Measurements from ENCODE around the gene KLHDC9. TPM values are rescaled to one million over a fixed set of nuclear protein-coding genes. Genes with fewer than 3 reads are reported as not detected.

KLHDC9 gene
- total and polyA plus RNA-seq, 9 of the 15 experiments (the other 6 are each of a cell fraction or from before 2014, with no cell fraction given): not detected

DNA sequence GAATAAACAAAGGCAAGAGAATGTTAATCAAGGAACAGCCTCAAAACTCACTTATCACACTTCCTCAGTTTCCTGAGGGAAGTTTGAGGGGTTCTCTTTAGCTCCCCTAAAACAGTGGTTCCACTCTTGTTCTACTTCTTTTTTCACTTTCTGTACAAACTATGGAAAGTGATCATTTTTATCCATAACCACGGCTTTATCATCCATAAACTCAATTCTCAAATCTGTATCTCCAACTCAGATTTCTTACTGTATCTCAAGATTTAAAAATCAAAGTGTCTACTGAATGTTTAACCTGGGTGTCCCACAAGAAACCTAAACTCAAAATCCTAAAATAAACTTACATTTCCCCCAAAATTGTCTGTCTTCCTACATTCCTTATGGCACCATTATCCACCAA lies 15.8 kb downstream of the KLHDC9 start:
- peaks cover 70% of the 10 kb centered on the region for H3K36me3 ChIP-seq (ENCODE audit: control insufficient read depth, insufficient read depth, low read length)
- H2AFZ ChIP-seq (ENCODE audit: low read depth, low read length): no peak overlapping the region
- no peaks in the 10 kb centered on the region; a peak in 1 of 5 replicates for H3K27me3 ChIP-seq (ENCODE audit: control insufficient read depth in 2 of 2, insufficient read depth in 2 of 2, low read length in 2 of 2)
- H3K27ac ChIP-seq (ENCODE audit: extremely low read depth, low read depth, low read length): no peak overlapping the region
- no peaks in the 10 kb centered on the region; the same call in 1 of the 2 replicates for H4K20me1 ChIP-seq (replicated peaks; ENCODE audit: control insufficient read depth, insufficient read depth, low read length)
- peaks cover 98% of the 10 kb centered on the region for H3K79me2 ChIP-seq (ENCODE audit: control insufficient read depth, insufficient read depth, low read length)
- no peaks in the 10 kb centered on the region for H3K9me1 ChIP-seq (ENCODE audit: control insufficient read depth, insufficient read depth, low read length)
- H3K4me1 ChIP-seq (replicated peaks in 1 of 2; ENCODE audit: control insufficient read depth in 2 of 2, insufficient read depth in 2 of 2, low read length in 2 of 2): peaks cover 19 to 33% of the 10 kb centered on the region in 2 experiments
- no peak for FAIRE-seq
- 65% methylated on average over 1 of the region's 1 CpG for WGBS (ENCODE audit: insufficient coverage, low coverage, missing lambda C conversion rate)
- BruUV-seq (replicated peaks): no TSS peak
- no peak overlapping the region for H3K4me2 ChIP-seq (ENCODE audit: insufficient read depth, low read length)
- no peaks in the 10 kb centered on the region for H3K9me3 ChIP-seq (replicated peaks; ENCODE audit: control insufficient read depth, insufficient read depth, low read depth, low read length)
- no peak for DNase-seq (ENCODE audit: extremely low read depth in 1 of 4, low spot score in 3 of 4)
- no peak overlapping the region for H3K9ac ChIP-seq (ENCODE audit: insufficient read depth in 1 of 2, low read depth in 2 of 2, low read length in 2 of 2)
- no peak for ATAC-seq
- H3K4me3 ChIP-seq: no peak overlapping the region
- in situ Hi-C loops (cut with MboI): no loop called here
- intact Hi-C loops (cut with micrococcal nuclease): no loop called here
- ChIA-PET POLR2A (interaction anchor here (1.7 kb wide), 1 partner anchor 19 kb away, joined by 4 read pairs; the partner anchor contains the start of gene DEDD), CTCF (ENCODE audit: low intra/inter-chr PET ratio) (no interaction called here)
- TF ChIP-seq ZNF274 (IDR thresholded peaks at IDR 0.05; ENCODE audit: borderline replicate concordance, low read depth, low read length) (no peak), KDM1A (IDR thresholded peaks at IDR 0.05) (peak; percentile 51 to 59; a peak in 3 of 4 replicates), DIDO1 (tag; IDR thresholded peaks at IDR 0.05; ENCODE audit: low read depth) (no peak)

DNA sequence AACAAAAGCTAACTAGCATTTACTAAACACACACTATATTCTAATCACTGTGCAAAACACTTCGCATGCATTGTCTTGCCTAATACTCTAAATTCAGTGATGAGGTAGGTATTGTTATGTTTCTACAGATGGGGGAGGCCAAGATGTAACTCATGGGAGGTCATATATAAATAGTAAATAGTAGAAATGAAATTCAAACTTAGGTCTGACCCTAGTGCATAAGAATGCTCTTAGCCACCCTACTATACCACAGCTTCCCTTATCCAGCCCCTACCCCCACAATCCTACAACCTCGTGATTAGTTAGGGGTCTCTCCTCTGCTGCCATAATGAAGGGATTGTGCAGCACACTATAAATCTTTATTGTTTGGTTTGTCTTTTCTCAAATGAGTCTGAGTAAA lies 16.4 kb downstream of the KLHDC9 start:
- no peak overlapping the region for H3K4me2 ChIP-seq (ENCODE audit: insufficient read depth, low read length)
- in situ Hi-C loops (cut with MboI): no loop called here

More for the DNA sequence above, 16.4 kb downstream of the KLHDC9 start:
- intact Hi-C loops (cut with micrococcal nuclease): no loop called here
- Histone ChIP-seq H3K36me3 (ENCODE audit: control insufficient read depth, insufficient read depth, low read length) (peaks cover 69% of the 10 kb centered on the region), H3K4me1 (replicated peaks in 1 of 2; ENCODE audit: control insufficient read depth in 2 of 2, insufficient read depth in 2 of 2, low read length in 2 of 2) (peaks cover 25 to 39% of the 10 kb centered on the region in 2 experiments), H3K4me3 (no peak overlapping the region), H3K27me3 (ENCODE audit: control insufficient read depth in 2 of 2, insufficient read depth in 2 of 2, low read length in 2 of 2) (no peaks in the 10 kb centered on the region; a peak in 1 of 5 replicates), H3K9me3 (replicated peaks; ENCODE audit: control insufficient read depth, insufficient read depth, low read depth, low read length) (no peaks in the 10 kb centered on the region), H2AFZ (ENCODE audit: low read depth, low read length) (no peak overlapping the region), H4K20me1 (replicated peaks; ENCODE audit: control insufficient read depth, insufficient read depth, low read length) (no peaks in the 10 kb centered on the region; the same call in 1 of the 2 replicates), H3K27ac (ENCODE audit: extremely low read depth, low read depth, low read length) (0 out of 3 replicates have a peak overlapping the region, but pooled peaks have one; percentile 28), H3K9ac (ENCODE audit: insufficient read depth in 1 of 2, low read depth in 2 of 2, low read length in 2 of 2) (no peak overlapping the region; a peak in 1 of 4 replicates), H3K9me1 (ENCODE audit: control insufficient read depth, insufficient read depth, low read length) (no peaks in the 10 kb centered on the region), H3K79me2 (ENCODE audit: control insufficient read depth, insufficient read depth, low read length) (peaks cover 98% of the 10 kb centered on the region)
- BruUV-seq (replicated peaks): no TSS peak
- DNase-seq (ENCODE audit: extremely low read depth in 1 of 4, low spot score in 3 of 4): no peak
- POLR2A ChIA-PET: interaction anchor here (0.7 to 5.3 kb wide), 4 partner anchors 12 to 270 kb away, joined by 3 to 39 read pairs (median 4); partner anchors contain the start of gene DEDD
- no peak for FAIRE-seq
- 60% methylated on average over 2 of the region's 2 CpGs for WGBS (ENCODE audit: insufficient coverage, low coverage, missing lambda C conversion rate)
- CTCF ChIA-PET (ENCODE audit: low intra/inter-chr PET ratio): no interaction called here
- no peak for TF ChIP-seq MCM3 (IDR thresholded peaks at IDR 0.05)
- no peak for TF ChIP-seq ELF2 (CRISPR knock-in tag; IDR thresholded peaks at IDR 0.05)
- TF ChIP-seq PHTF2 (CRISPR knock-in tag; IDR thresholded peaks at IDR 0.05): no peak
- TF ChIP-seq SOX6 (IDR thresholded peaks at IDR 0.05): no peak
- no peak for TF ChIP-seq CEBPB (tag; IDR thresholded peaks at IDR 0.05)
- no peak for TF ChIP-seq TEAD1 (CRISPR knock-in tag; IDR thresholded peaks at IDR 0.05)
- no peak for TF ChIP-seq ZNF133 (CRISPR knock-in tag; IDR thresholded peaks at IDR 0.05)
- no peak for TF ChIP-seq NFRKB (IDR thresholded peaks at IDR 0.05; ENCODE audit: low read depth)
- TF ChIP-seq, protein P1, sequence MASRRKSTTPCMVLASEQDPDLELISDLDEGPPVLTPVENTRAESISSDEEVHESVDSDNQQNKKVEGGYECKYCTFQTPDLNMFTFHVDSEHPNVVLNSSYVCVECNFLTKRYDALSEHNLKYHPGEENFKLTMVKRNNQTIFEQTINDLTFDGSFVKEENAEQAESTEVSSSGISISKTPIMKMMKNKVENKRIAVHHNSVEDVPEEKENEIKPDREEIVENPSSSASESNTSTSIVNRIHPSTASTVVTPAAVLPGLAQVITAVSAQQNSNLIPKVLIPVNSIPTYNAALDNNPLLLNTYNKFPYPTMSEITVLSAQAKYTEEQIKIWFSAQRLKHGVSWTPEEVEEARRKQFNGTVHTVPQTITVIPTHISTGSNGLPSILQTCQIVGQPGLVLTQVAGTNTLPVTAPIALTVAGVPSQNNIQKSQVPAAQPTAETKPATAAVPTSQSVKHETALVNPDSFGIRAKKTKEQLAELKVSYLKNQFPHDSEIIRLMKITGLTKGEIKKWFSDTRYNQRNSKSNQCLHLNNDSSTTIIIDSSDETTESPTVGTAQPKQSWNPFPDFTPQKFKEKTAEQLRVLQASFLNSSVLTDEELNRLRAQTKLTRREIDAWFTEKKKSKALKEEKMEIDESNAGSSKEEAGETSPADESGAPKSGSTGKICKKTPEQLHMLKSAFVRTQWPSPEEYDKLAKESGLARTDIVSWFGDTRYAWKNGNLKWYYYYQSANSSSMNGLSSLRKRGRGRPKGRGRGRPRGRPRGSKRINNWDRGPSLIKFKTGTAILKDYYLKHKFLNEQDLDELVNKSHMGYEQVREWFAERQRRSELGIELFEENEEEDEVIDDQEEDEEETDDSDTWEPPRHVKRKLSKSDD (conservative IDR thresholded peaks at IDR 0.05; ENCODE audit: low read length): no peak
- TF ChIP-seq NFIX (CRISPR knock-in tag; IDR thresholded peaks at IDR 0.05; ENCODE audit: low read depth): no peak
- no peak for TF ChIP-seq NCOA6 (IDR thresholded peaks at IDR 0.05)
- TF ChIP-seq, protein P2, sequence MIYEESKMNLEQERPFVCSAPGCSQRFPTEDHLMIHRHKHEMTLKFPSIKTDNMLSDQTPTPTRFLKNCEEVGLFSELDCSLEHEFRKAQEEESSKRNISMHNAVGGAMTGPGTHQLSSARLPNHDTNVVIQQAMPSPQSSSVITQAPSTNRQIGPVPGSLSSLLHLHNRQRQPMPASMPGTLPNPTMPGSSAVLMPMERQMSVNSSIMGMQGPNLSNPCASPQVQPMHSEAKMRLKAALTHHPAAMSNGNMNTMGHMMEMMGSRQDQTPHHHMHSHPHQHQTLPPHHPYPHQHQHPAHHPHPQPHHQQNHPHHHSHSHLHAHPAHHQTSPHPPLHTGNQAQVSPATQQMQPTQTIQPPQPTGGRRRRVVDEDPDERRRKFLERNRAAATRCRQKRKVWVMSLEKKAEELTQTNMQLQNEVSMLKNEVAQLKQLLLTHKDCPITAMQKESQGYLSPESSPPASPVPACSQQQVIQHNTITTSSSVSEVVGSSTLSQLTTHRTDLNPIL (CRISPR knock-in tag; IDR thresholded peaks at IDR 0.05): no peak
- no peak for ATAC-seq

Measured in K562 (cell line).